Pericardium fibroblast (primary cell): ENCODE results near the gene SYCE3. TPM values are rescaled to one million over a fixed set of nuclear protein-coding genes. Genes with fewer than 3 reads are reported as not detected.

Experiments used
- total RNA-seq: library from RNA; depleted of rRNA; stranded (reverse); fragments of >200 nt; gene quantifications from 2 replicates; pipeline ENCODE4 v1.2.3, GENCODE V29; 2015

SYCE3 gene
- not detected in 2 replicates for total RNA-seq

GRCh38 chr22:50562523-50563412, at the start of gene SYCE3:
TSS of gene SYCE3 (minus strand) at chr22:50562919. CDS start at chr22:50556405, 6,514 bp downstream.

GRCh38 chr22:50600538-50600937, 37.8 kb upstream of the SYCE3 start, which contains the start of gene MAPK8IP2:
TSS of gene MAPK8IP2 (plus strand) at chr22:50600793. CDS start at chr22:50600819, 26 bp downstream.

GRCh38 chr22:50582493-50583293, 20.0 kb upstream of the SYCE3 start, which contains the start of gene CHKB:
TSS of gene CHKB (minus strand) at chr22:50582849. CDS start at chr22:50582781, 68 bp downstream.

GRCh38 chr22:50577987-50578775, 15.5 kb upstream of the SYCE3 start, which contains the start of gene CPT1B:
TSS of gene CPT1B (minus strand) at chr22:50578427. CDS start at chr22:50577915, 512 bp downstream.

GRCh38 chr22:50545522-50546325, 17.0 kb downstream of the SYCE3 start, which contains the start of gene KLHDC7B:
TSS of gene KLHDC7B (plus strand) at chr22:50545899. CDS start at chr22:50546244, 345 bp downstream.

GRCh38 chr22:50529897-50530579, 32.7 kb downstream of the SYCE3 start, which contains the start of gene TYMP:
TSS of gene TYMP (minus strand) at chr22:50530012. CDS start at chr22:50529709, 303 bp downstream.

GRCh38 chr22:50525104-50525857, 37.4 kb downstream of the SYCE3 start, which contains the start of gene SCO2:
TSS of gene SCO2 (minus strand) at chr22:50525598. CDS start at chr22:50524411, 1,187 bp downstream.

GRCh38 chr22:50507991-50508884, 54.5 kb downstream of the SYCE3 start, which contains the start of gene NCAPH2:
TSS of gene NCAPH2 (plus strand) at chr22:50508224. CDS start at chr22:50508338, 114 bp downstream.

GRCh38 chr22:50507421-50507990, 55.2 kb downstream of the SYCE3 start, which contains the start of gene LMF2:
TSS of gene LMF2 (minus strand) at chr22:50507702. CDS start at chr22:50507675, 27 bp downstream.

Other genes starting within 250 kb of the SYCE3 start
- 6.6 and 8.5 TPM in 2 replicates for gene DENND6B, start 235.9 kb downstream of the SYCE3 start, total RNA-seq
- 44.7 and 47.3 TPM in 2 replicates for gene PPP6R2, start 219.6 kb downstream of the SYCE3 start, total RNA-seq
- 53.8 and 57.3 TPM in 2 replicates for gene SBF1, start 87.9 kb downstream of the SYCE3 start, total RNA-seq
- gene ADM2, start 81.4 kb downstream of the SYCE3 start, total RNA-seq: 14.5 and 35.9 TPM in 2 replicates
- 0.43 TPM in 1 of 2 replicates, not detected in the other for gene MIOX, start 76.1 kb downstream of the SYCE3 start, total RNA-seq
- 64.2 and 77.0 TPM in 2 replicates for gene LMF2, start 55.2 kb downstream of the SYCE3 start, total RNA-seq
- gene NCAPH2, start 54.7 kb downstream of the SYCE3 start, total RNA-seq: 22.5 and 28.0 TPM in 2 replicates
- 1.3 and 2.5 TPM in 2 replicates for gene SCO2, start 37.3 kb downstream of the SYCE3 start, total RNA-seq
- gene TYMP, start 32.9 kb downstream of the SYCE3 start, total RNA-seq: 46.3 and 57.6 TPM in 2 replicates
- gene KLHDC7B, start 17.0 kb downstream of the SYCE3 start, total RNA-seq: 1.8 and 2.4 TPM in 2 replicates
- gene CPT1B, start 15.5 kb upstream of the SYCE3 start, total RNA-seq: 0.51 and 1.4 TPM in 2 replicates
- 25.7 and 26.1 TPM in 2 replicates for gene CHKB, start 19.9 kb upstream of the SYCE3 start, total RNA-seq
- 0.68 and 2.7 TPM in 2 replicates for gene MAPK8IP2, start 37.9 kb upstream of the SYCE3 start, total RNA-seq
- 42.0 and 68.4 TPM in 2 replicates for gene ARSA, start 65.2 kb upstream of the SYCE3 start, total RNA-seq
- 2.5 and 3.8 TPM in 2 replicates for gene SHANK3, start 109.9 kb upstream of the SYCE3 start, total RNA-seq
- not detected in 2 replicates for gene ACR, start 175.3 kb upstream of the SYCE3 start, total RNA-seq
- gene RABL2B, start 220.7 kb upstream of the SYCE3 start, total RNA-seq: 6.7 and 16.2 TPM in 2 replicates